A673 (cell line): Measurements from ENCODE around the gene YIPF4.

Experiments used
- EZH2 ChIP-seq: fragments of 200-600 bp; sonication (generic); IDR thresholded peaks from 2 replicates; pipeline ENCODE4 v1.6.1; 2017; ENCODE audit warnings: borderline replicate concordance, low read depth, mild to moderate bottlenecking, mixed read lengths, antibody characterized with exemption, low read length; ENCODE audit not compliant: poor library complexity, severe bottlenecking
- TF ChIP-seq, protein P1 (sequence below): fragments of 300-800, 200-600 bp; sonication (generic); conservative IDR thresholded peaks from 2 replicates; pipeline ENCODE4 v1.5.1; 2017; ENCODE audit warnings: low read depth, mild to moderate bottlenecking, antibody characterized with exemption, low read length, moderate library complexity, mixed read lengths

DNA sequence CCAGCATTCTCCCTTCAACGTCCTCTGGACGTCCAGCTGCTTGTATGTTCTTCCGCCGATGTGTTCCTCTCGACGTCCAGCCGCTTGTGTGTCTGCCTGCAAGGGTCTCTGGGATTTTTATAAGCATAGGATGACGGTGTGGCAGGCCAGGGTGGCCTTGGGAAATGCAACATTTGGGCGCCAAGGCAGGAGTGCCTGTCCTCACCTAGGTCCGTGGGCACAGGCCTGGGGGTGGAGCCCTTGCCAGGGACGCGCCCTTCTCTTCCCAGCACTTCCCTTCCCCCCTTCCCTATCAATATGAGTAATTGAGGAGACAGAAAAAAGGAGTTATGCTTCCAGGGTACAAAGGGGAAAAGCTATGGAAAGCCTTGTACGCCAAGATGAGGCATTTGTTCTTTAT lies 19.5 kb upstream of the YIPF4 start:
- TF ChIP-seq, protein P1, sequence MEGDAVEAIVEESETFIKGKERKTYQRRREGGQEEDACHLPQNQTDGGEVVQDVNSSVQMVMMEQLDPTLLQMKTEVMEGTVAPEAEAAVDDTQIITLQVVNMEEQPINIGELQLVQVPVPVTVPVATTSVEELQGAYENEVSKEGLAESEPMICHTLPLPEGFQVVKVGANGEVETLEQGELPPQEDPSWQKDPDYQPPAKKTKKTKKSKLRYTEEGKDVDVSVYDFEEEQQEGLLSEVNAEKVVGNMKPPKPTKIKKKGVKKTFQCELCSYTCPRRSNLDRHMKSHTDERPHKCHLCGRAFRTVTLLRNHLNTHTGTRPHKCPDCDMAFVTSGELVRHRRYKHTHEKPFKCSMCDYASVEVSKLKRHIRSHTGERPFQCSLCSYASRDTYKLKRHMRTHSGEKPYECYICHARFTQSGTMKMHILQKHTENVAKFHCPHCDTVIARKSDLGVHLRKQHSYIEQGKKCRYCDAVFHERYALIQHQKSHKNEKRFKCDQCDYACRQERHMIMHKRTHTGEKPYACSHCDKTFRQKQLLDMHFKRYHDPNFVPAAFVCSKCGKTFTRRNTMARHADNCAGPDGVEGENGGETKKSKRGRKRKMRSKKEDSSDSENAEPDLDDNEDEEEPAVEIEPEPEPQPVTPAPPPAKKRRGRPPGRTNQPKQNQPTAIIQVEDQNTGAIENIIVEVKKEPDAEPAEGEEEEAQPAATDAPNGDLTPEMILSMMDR: no peak
- TF ChIP-seq EZH2: no peak
